HG03060 (cell line): Measurements from ENCODE around the gene ADAMTSL2.

Experiments used
- ATAC-seq: cut with Tn5 transposase; IDR thresholded peaks from one replicate; pipeline ENCODE4 v1.9.1; 2021; ENCODE audit warnings: low read depth, moderate number of reproducible peaks; ENCODE audit not compliant: unreplicated experiment

The ADAMTSL2 gene

GRCh38 chr9:133529874-133530273 lies 4.6 kb upstream of the ADAMTSL2 start:
- ATAC-seq = no peak

DNA sequence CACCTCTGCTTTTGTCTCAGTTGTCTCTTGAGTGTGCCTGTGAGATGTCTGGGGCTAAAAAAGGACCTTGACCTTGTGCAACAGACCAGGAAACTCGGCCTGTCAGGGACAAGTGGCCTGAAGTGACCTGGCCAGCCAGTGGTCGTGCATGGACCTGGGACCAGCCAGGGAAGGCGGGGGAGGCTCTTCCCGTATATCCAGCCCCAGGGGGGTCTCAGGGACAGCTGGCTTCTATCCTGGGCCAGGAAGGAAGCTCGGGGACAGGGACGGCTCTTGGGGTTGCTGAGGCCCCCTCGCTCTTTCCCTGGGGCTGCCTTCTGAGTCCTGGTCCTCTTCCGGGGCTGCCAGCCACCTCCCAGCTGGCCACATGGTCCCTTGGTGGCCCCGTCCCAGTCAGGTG lies 3.2 kb upstream of the ADAMTSL2 start:
- no peak for ATAC-seq

DNA sequence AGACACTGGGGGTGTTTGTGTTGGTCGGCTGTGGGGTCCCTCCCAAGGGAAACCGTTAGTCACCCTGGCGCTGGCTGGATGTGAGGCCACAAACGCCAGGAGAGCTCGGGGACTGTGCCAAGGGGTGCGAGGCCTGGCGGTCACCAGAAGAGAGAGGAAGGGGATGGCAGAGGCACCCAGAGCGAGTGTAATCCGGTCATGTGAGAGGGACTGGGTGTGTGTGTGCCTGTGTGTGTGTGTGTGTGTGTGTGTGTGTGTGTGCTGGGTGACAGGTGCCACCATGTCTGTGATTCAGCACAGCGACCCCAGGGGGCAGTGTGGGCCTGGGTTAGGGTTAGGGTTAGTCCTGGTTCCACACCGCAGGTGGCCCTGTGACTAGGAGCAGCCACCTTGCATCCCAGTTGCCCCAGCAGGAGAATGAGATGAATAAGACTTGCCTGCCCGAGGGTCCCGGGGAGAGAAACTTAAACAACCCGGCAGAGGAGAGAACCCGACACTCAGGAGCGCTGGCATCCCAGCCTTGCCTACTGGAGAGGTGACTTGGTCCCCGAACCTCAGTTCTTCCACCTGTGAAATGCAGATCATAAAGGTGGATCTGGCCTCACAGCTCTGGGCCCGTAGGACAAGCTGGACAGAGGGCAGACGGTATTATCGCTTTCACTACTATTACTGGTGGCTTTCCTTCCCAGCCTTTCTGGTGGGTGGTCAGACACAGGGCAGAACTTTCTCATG lies 1.4 kb upstream of the ADAMTSL2 start:
- ATAC-seq = no peak

DNA sequence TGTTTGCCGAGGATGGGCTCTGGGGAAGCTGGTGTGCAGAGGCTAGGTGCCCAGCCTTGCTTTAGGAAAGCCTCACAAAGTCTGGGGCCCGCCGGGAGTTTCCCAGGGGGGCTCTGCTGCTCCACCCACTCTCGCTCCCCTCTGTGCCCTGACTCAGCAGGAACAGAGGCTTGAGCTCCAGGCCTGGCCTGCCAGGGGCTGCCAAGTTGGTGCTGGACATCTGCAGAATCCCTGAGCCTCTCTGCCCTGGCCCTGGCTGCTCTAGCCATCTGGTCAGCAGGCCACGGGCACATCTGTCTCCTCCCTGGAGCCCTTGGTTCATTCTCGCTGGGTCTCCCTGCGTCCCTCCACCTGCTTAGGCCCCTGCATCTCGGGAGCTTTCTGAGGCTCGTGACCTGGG lies 647 bp upstream of the ADAMTSL2 start:
- ATAC-seq = no peak

- ATAC-seq = no peak
These were observed 888 bp downstream of the ADAMTSL2 start for GRCh38 chr9:133535306-133535877.

DNA sequence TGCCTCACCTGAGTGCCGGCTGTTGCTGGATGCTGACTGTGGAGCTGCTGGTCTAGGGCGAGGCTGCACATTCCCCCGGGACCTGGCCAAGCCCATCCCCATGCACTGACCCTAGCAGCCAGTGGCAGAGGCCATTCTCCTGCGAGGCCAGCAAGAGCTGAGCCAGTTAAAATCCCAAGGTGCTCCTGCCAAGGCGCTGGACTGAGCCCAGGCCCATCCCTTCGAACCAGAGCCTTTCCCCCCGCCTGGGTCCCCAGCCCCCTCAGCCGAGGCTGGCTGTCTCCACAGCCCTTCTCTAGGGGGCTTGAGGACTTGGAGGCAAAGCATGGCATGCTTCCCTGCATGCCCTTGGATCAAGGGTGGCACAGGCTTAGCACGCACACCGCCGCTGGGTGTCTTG lies 1.6 kb downstream of the ADAMTSL2 start:
- no peak for ATAC-seq

DNA sequence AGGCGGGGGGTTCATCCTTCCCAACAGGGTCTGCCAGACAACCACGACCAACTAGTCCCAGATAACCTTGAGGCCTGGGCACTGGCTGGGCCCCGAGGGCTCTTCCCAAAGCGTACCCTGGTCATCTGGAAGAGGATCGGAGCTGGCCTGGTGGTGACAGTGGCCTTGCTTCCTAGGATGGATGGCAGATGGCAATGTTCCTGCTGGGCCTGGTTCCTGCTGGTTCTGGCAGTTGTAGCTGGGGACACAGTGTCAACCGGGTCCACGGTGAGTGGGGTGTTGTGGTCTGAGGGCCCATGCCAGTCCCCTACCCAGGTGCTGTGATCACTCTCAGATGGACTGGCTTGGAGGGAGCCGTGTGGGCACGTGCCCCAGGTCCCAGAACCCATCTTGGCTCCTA lies 2.0 kb downstream of the ADAMTSL2 start:
- no peak for ATAC-seq

DNA sequence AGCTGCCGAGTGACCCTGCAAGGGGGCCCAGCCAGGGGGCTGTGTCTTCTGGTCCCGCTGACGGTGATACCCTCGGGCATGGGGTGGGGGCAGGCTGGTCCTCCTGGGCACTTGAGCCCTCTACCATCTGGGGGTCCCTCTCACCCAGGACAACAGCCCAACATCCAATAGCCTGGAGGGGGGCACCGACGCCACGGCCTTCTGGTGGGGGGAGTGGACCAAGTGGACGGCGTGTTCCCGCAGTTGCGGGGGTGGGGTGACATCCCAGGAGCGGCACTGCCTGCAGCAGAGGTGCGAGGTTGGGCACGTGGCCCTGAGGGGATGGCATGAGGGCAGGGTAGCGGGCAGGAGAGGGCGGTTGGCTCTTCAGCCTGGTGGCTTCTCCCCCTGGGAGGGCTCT lies 2.8 kb downstream of the ADAMTSL2 start:
- ATAC-seq = no peak

- ATAC-seq = no peak
These were observed 3.7 kb downstream of the ADAMTSL2 start for GRCh38 chr9:133538176-133538575.

- ATAC-seq = no peak
These were observed 4.6 kb downstream of the ADAMTSL2 start for GRCh38 chr9:133538851-133539833.

- ATAC-seq = no peak
These were observed 5.6 kb downstream of the ADAMTSL2 start for GRCh38 chr9:133539991-133540697.

DNA sequence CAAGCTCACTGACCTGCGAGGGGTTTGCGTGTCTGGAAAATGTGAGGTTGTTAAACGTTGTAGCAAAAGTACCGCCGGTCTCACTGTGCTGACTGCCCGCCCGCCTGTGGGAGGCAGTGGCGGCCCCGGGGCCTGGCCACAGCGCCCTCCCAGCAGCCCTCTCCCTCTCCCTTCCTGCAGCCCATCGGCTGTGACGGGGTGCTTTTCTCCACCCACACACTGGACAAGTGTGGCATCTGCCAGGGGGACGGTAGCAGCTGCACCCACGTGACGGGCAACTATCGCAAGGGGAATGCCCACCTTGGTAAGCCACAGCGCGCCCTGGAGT lies 6.2 kb downstream of the ADAMTSL2 start:
- no peak for ATAC-seq

- ATAC-seq = no peak
These were observed 7.5 kb downstream of the ADAMTSL2 start for GRCh38 chr9:133542002-133542401.

GRCh38 chr9:133543772-133544467 lies 9.4 kb downstream of the ADAMTSL2 start:
- no peak for ATAC-seq

DNA sequence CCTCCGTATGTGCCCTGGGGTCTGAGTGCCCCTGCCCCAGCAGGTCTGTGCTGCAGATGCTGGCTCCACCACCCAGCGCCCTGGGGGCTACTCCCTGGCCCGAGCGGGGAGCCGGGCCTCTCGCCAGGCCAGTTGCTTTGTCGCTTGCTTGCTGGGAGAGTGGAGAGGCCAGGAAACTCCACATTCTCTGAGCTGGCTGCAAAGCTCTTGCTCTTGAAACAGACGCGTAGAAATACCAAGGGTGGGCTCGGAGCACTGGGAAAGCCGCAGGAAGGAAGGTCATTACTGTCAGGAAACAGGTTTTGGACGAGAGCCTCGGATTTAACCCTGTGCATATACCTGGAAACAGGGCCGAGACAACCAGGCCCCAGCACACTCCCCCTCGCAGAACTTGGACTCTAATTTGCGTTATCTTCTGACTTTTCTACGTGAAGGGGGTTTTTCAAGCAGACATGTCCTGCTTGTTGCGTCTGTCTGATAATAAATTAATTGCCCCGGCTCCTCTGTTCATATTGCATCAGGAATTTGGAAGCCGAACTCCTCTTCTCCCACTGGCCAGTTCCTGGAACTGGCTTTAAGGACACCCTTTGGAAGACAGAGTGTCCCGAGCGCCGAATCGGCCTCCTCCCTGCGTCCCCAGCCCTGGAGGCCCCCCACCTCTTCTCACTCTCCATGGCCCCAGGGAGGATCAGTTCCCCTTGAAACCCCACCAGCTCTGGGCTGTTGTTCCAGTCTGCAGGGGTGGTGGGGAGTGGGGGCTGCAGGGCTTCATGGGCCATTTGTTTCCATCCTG lies 11.2 kb downstream of the ADAMTSL2 start:
- ATAC-seq = no peak

DNA sequence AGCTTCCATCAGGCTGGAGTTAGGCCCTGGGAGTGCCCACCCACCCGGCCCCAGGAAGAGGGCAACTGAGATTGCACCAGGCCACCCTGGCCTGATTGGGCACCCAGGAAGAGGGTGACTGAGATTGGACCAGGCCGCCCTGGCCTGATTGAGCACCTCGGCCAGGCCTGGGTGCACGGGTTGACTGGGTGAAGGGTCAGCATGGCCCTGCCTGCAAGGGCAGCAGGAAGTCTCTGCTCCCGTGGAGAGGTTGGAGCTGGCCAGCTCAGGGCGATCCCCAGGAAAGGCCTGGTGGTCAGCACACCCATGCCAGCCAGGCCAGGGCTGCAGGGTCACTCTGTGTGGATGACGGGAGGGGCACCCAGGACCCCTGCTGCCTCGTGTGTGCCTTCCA lies 11.8 kb downstream of the ADAMTSL2 start:
- ATAC-seq = no peak

- no peak for ATAC-seq
These were observed 12.6 kb downstream of the ADAMTSL2 start for GRCh38 chr9:133547116-133547515.

- ATAC-seq = no peak
These were observed 16.9 kb downstream of the ADAMTSL2 start for GRCh38 chr9:133551446-133551845.

GRCh38 chr9:133552236-133552635 lies 17.7 kb downstream of the ADAMTSL2 start:
- no peak for ATAC-seq
